ENCODE data around the gene PROC. TPM values are rescaled to one million over a fixed set of nuclear protein-coding genes. Genes with fewer than 3 reads are reported as not detected.

Gene PROC
- total and polyA plus RNA-seq, 9 of the 15 experiments (the other 6 are each of a cell fraction or from before 2014, with no cell fraction given): not detected

- no peak for DNase-seq (ENCODE audit: extremely low read depth in 1 of 4, low spot score in 3 of 4)
- Histone ChIP-seq H3K9me1 (ENCODE audit: control insufficient read depth, insufficient read depth, low read length) (no peaks in the 10 kb centered on the region), H2AFZ (ENCODE audit: low read depth, low read length) (peak overlapping the region; percentile 54; the same call in 1 of the 2 replicates), H3K4me3 (no peak overlapping the region), H3K79me2 (ENCODE audit: control insufficient read depth, insufficient read depth, low read length) (no peaks in the 10 kb centered on the region), H3K27ac (ENCODE audit: extremely low read depth, low read depth, low read length) (no peak overlapping the region), H4K20me1 (replicated peaks; ENCODE audit: control insufficient read depth, insufficient read depth, low read length) (no peaks in the 10 kb centered on the region), H3K27me3 (ENCODE audit: control insufficient read depth in 2 of 2, insufficient read depth in 2 of 2, low read length in 2 of 2) (peaks cover 8 to 38% of the 10 kb centered on the region in 2 experiments; a peak in 4 of 5 replicates), H3K4me2 (ENCODE audit: insufficient read depth, low read length) (no peak overlapping the region), H3K4me1 (replicated peaks in 1 of 2; ENCODE audit: control insufficient read depth in 2 of 2, insufficient read depth in 2 of 2, low read length in 2 of 2) (peaks cover 9 to 35% of the 10 kb centered on the region in 2 experiments), H3K36me3 (ENCODE audit: control insufficient read depth, insufficient read depth, low read length) (no peaks in the 10 kb centered on the region), H3K9ac (ENCODE audit: insufficient read depth in 1 of 2, low read depth in 2 of 2, low read length in 2 of 2) (no peak overlapping the region), H3K9me3 (replicated peaks; ENCODE audit: control insufficient read depth, insufficient read depth, low read depth, low read length) (no peaks in the 10 kb centered on the region)
- no peak for FAIRE-seq
- intact Hi-C loops (cut with micrococcal nuclease): no loop called here
- in situ Hi-C loops (cut with MboI): no loop called here
- TF ChIP-seq RBM25 (IDR thresholded peaks at IDR 0.05; ENCODE audit: low read depth, low read length, severe bottlenecking) (peak; percentile 79), SAFB (IDR thresholded peaks at IDR 0.05; ENCODE audit: borderline replicate concordance, low read depth, low read length) (no peak), BCOR (IDR thresholded peaks at IDR 0.05) (peak; percentile 66)
- no peak for ATAC-seq
- BruUV-seq (replicated peaks): no TSS peak
- CTCF ChIA-PET (ENCODE audit: low intra/inter-chr PET ratio): no interaction called here
- POLR2A ChIA-PET: interaction anchor here (1.4 kb wide), 1 partner anchor 8 kb away, joined by 5 read pairs; no protein-coding TSS in a partner anchor
- WGBS (ENCODE audit: insufficient coverage, low coverage, missing lambda C conversion rate): 21% methylated on average over 4 of the region's 4 CpGs
Observed at GRCh38 chr2:127419112-127419430, 844 bp downstream of the PROC start.

- BruUV-seq (replicated peaks): no TSS peak
- Histone ChIP-seq H2AFZ (ENCODE audit: low read depth, low read length) (peak overlapping the region; percentile 44; the same call in 1 of the 2 replicates), H3K36me3 (ENCODE audit: control insufficient read depth, insufficient read depth, low read length) (no peaks in the 10 kb centered on the region), H3K9me3 (replicated peaks; ENCODE audit: control insufficient read depth, insufficient read depth, low read depth, low read length) (no peaks in the 10 kb centered on the region), H3K4me2 (ENCODE audit: insufficient read depth, low read length) (no peak overlapping the region), H3K27ac (ENCODE audit: extremely low read depth, low read depth, low read length) (no peak overlapping the region), H3K4me1 (replicated peaks in 1 of 2; ENCODE audit: control insufficient read depth in 2 of 2, insufficient read depth in 2 of 2, low read length in 2 of 2) (peaks cover 9 to 35% of the 10 kb centered on the region in 2 experiments), H3K9me1 (ENCODE audit: control insufficient read depth, insufficient read depth, low read length) (no peaks in the 10 kb centered on the region), H3K9ac (ENCODE audit: insufficient read depth in 1 of 2, low read depth in 2 of 2, low read length in 2 of 2) (no peak overlapping the region; a peak in 1 of 4 replicates), H4K20me1 (replicated peaks; ENCODE audit: control insufficient read depth, insufficient read depth, low read length) (no peaks in the 10 kb centered on the region), H3K79me2 (ENCODE audit: control insufficient read depth, insufficient read depth, low read length) (no peaks in the 10 kb centered on the region), H3K4me3 (no peak overlapping the region), H3K27me3 (ENCODE audit: control insufficient read depth in 2 of 2, insufficient read depth in 2 of 2, low read length in 2 of 2) (peaks cover 8 to 38% of the 10 kb centered on the region in 2 experiments; a peak in 4 of 5 replicates)
- POLR2A ChIA-PET: interaction anchor here (0.5 to 1.4 kb wide), 4 partner anchors 9 to 80 kb away, joined by 3 to 5 read pairs (median 3); no protein-coding TSS in a partner anchor
- 26% methylated on average over 13 of the region's 15 CpGs for WGBS (ENCODE audit: insufficient coverage, low coverage, missing lambda C conversion rate)
- intact Hi-C loops (cut with micrococcal nuclease) (no loop called here), in situ Hi-C loops (cut with MboI) (no loop called here)
- ATAC-seq: no peak
- DNase-seq (ENCODE audit: extremely low read depth in 1 of 4, low spot score in 3 of 4): no peak
- no peak for FAIRE-seq
- CTCF ChIA-PET (ENCODE audit: low intra/inter-chr PET ratio): no interaction called here
- peak; percentile 85 for TF ChIP-seq PKNOX1 (IDR thresholded peaks at IDR 0.05)
Observed at GRCh38 chr2:127419448-127420038, 1.3 kb downstream of the PROC start.
